ENCODE data around the gene ZBTB20.

The ZBTB20 gene

DNA sequence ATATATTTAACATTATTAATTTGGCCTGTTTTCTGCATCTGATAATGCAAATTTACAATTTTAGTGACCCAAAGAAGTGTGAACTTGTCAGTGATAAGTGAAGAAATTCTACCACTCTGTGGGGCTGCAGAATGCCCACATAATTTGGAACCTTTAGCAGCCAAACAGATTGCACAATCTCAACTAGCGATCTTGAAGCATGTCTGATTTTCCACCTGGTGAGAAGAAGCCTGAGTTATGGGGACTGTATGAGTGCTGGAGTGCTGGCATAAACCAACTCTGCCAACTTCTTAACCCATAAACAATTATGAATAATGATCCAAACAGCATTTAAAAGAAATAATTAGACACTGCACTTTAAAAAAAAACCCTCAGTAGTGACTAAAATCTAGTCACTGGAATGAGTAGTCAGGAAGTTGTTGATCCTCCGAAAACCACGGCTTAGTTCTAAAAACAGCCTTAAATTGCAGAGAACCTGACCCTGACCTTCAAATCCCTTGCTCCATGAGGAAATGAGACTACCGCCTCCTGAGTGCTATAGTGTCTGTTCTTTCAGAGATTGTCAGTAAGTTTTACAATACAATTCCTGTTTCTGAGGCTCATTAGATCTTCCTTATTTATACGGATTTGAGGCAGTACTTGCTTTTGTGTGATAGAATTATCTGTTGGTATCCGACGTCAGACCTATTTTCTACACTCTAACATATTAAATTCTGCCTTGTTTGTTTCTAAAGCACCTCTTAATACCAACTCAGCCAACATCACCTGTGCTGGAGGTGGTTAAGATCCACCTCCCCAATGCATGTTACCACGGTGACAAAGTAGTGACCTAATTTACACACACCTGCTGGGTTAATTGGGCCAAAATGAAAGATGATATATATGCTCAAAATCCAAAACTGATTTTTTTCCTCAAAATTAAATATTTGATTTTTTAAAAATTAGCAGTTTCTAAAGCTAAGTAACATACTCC, 267.7 kb downstream of the ZBTB20 start (continued):
- no peak for TF ChIP-seq TSHZ2 (CRISPR knock-in tag; IDR thresholded peaks at IDR 0.05)

DNA sequence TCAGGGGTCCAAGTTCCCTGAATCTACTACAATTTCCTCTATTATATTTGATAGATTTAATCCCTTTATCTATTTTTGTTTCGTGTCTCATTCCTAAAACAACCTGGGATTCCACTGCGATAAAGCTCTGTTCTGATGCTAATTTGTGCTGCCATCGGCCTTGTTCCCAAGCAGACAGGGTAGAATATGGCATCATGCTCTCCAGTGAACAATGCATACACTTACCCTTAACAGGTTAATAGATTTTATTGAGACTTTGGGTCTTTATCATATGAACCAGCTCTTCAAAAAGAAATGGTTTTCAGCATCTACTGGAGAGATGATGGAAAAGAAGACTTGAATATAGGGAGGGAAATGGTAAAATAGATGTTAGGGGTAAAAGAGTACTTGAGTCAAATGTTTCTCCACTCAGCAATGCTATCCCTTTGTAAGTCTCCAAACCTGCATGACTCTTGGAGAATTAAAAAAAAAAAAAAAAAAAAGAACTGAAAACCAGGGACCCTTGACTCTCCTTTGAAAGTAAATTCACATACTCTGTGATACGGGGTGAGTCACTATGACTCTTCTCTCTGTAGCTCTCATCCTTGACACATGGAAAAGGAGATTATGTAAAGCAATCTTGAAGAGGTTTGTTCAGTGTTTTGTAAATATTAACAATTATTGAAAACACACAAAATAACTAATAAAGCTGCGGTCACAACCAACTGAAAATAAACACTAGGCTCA, 268.8 kb downstream of the ZBTB20 start:
- peak; percentile 80 for ATAC-seq
- no peak for TF ChIP-seq ARNTL (CRISPR knock-in tag; IDR thresholded peaks at IDR 0.05; ENCODE audit: borderline replicate concordance, low read depth)
- TF ChIP-seq ZC3H10 (CRISPR knock-in tag; IDR thresholded peaks at IDR 0.05) = no peak
- no peak for TF ChIP-seq RARB (CRISPR knock-in tag; IDR thresholded peaks at IDR 0.05)
- TF ChIP-seq ISL1 (CRISPR knock-in tag; IDR thresholded peaks at IDR 0.05) = no peak
- no peak for TF ChIP-seq ZNF8 (CRISPR knock-in tag; IDR thresholded peaks at IDR 0.05)
- TF ChIP-seq CSRNP3 (CRISPR knock-in tag; IDR thresholded peaks at IDR 0.05) = no peak

GRCh38 chr3:114877378-114878113, 269.5 kb downstream of the ZBTB20 start:
- no peak for ATAC-seq
- TF ChIP-seq TCF4 (CRISPR knock-in tag; IDR thresholded peaks at IDR 0.05; ENCODE audit: borderline replicate concordance) = no peak
- TF ChIP-seq ZFP3 (CRISPR knock-in tag; IDR thresholded peaks at IDR 0.05) = no peak
- no peak for TF ChIP-seq CREB5 (CRISPR knock-in tag; IDR thresholded peaks at IDR 0.05; ENCODE audit: low read depth)
- TF ChIP-seq PPARA (CRISPR knock-in tag; IDR thresholded peaks at IDR 0.05; ENCODE audit: borderline replicate concordance) = no peak
- no peak for TF ChIP-seq ARNTL (CRISPR knock-in tag; IDR thresholded peaks at IDR 0.05; ENCODE audit: borderline replicate concordance, low read depth)
- no peak for TF ChIP-seq GLIS3 (CRISPR knock-in tag; IDR thresholded peaks at IDR 0.05)
- no peak for TF ChIP-seq ISL1 (CRISPR knock-in tag; IDR thresholded peaks at IDR 0.05)
- no peak for TF ChIP-seq ESRRG (CRISPR knock-in tag; IDR thresholded peaks at IDR 0.05)
- TF ChIP-seq ZNF70 (CRISPR knock-in tag; IDR thresholded peaks at IDR 0.05) = no peak
- TF ChIP-seq TOX (CRISPR knock-in tag; IDR thresholded peaks at IDR 0.05; ENCODE audit: borderline replicate concordance) = no peak
- no peak for TF ChIP-seq ZC3H10 (CRISPR knock-in tag; IDR thresholded peaks at IDR 0.05)
- TF ChIP-seq POU6F1 (CRISPR knock-in tag; IDR thresholded peaks at IDR 0.05; ENCODE audit: borderline replicate concordance, low read depth) = no peak
- no peak for TF ChIP-seq ZNF565 (CRISPR knock-in tag; conservative IDR thresholded peaks at IDR 0.05; ENCODE audit: low read depth)
- TF ChIP-seq, protein P1, sequence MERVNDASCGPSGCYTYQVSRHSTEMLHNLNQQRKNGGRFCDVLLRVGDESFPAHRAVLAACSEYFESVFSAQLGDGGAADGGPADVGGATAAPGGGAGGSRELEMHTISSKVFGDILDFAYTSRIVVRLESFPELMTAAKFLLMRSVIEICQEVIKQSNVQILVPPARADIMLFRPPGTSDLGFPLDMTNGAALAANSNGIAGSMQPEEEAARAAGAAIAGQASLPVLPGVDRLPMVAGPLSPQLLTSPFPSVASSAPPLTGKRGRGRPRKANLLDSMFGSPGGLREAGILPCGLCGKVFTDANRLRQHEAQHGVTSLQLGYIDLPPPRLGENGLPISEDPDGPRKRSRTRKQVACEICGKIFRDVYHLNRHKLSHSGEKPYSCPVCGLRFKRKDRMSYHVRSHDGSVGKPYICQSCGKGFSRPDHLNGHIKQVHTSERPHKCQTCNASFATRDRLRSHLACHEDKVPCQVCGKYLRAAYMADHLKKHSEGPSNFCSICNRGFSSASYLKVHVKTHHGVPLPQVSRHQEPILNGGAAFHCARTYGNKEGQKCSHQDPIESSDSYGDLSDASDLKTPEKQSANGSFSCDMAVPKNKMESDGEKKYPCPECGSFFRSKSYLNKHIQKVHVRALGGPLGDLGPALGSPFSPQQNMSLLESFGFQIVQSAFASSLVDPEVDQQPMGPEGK (CRISPR knock-in tag; IDR thresholded peaks at IDR 0.05; ENCODE audit: borderline replicate concordance) = no peak

Data from SK-N-SH treated with all-trans-retinoic acid at 6 μM for 48 hours (cell line).